Ureter (tissue), 1 donor: Measurements from ENCODE around the gene IL10RA. TPM values are rescaled to one million over a fixed set of nuclear protein-coding genes. Genes with fewer than 3 reads are reported as not detected.
A peak's percentile ranks its signal among the peaks of the same experiment; 100 is the strongest.
"Not testable (repeated sequence)": the region's sequence is repeated elsewhere in the genome, so short reads cannot be mapped to it uniquely, and the experiment has no call there.

Experiments used
- DNase-seq: peaks from one replicate; pipeline ENCODE4 v3.0.0-alpha.2; 2020; ENCODE audit warnings: low spot score
- total RNA-seq: library from RNA; stranded (reverse); gene quantifications from one replicate; pipeline ENCODE4 v1.2.4, GENCODE V29; 2023
- donor health status: DM: yes; HTN: yes; CAD: no.

The IL10RA gene
- 22.4 TPM for total RNA-seq

- DNase-seq = peak; percentile 79
Observed at GRCh38 chr11:117985953-117986887, at the start of gene IL10RA. TSS of gene IL10RA (plus strand) at chr11:117986394. CDS start at chr11:117986468, 74 bp downstream.

- DNase-seq = no peak
Observed at GRCh38 chr11:117936973-117937372, 49.2 kb upstream of the IL10RA start.

- DNase-seq = no peak
Observed at GRCh38 chr11:117940736-117941135, 45.5 kb upstream of the IL10RA start.

- no peak for DNase-seq
Observed at GRCh38 chr11:117941163-117941707, 45.0 kb upstream of the IL10RA start.

GRCh38 chr11:117941976-117942654 is 44.1 kb upstream of the IL10RA start:
- no peak for DNase-seq

- no peak for DNase-seq
Observed at GRCh38 chr11:117944554-117944953, 41.6 kb upstream of the IL10RA start.

- DNase-seq = no peak
Observed at GRCh38 chr11:117945047-117945810, 41.0 kb upstream of the IL10RA start.

- no peak for DNase-seq
Observed at GRCh38 chr11:117946156-117946841, 39.9 kb upstream of the IL10RA start.

GRCh38 chr11:117946842-117947526 is 39.2 kb upstream of the IL10RA start:
- DNase-seq = peak; percentile 92

- not testable (repeated sequence) for DNase-seq
Observed at GRCh38 chr11:117947751-117948150, 38.4 kb upstream of the IL10RA start.

- DNase-seq = not testable (repeated sequence)
Observed at GRCh38 chr11:117948466-117948865, 37.7 kb upstream of the IL10RA start.

GRCh38 chr11:117949062-117949461 is 37.1 kb upstream of the IL10RA start:
- no peak for DNase-seq

GRCh38 chr11:117950301-117950700 is 35.9 kb upstream of the IL10RA start:
- no peak for DNase-seq

- no peak for DNase-seq
Observed at GRCh38 chr11:117950993-117951961, 34.9 kb upstream of the IL10RA start.

GRCh38 chr11:117953024-117953671 is 33.0 kb upstream of the IL10RA start:
- DNase-seq = no peak

- DNase-seq = no peak
Observed at GRCh38 chr11:117958949-117959348, 27.2 kb upstream of the IL10RA start.

- DNase-seq = no peak
Observed at GRCh38 chr11:117959438-117960149, 26.6 kb upstream of the IL10RA start.

GRCh38 chr11:117960406-117960805 is 25.8 kb upstream of the IL10RA start:
- DNase-seq = no peak
